ENCODE measurements around the gene RNF167. TPM values are rescaled to one million over a fixed set of nuclear protein-coding genes. Genes with fewer than 3 reads are reported as not detected.
A peak's percentile ranks its signal among the peaks of the same experiment; 100 is the strongest.

Gene RNF167
- total RNA-seq, 2 donors from 2014 or later: 23.1 to 37.6 TPM

GRCh38 chr17:4948931-4949320 is 8.9 kb downstream of the RNF167 start:
- Histone ChIP-seq H3K9me3 (no peaks in the 10 kb centered on the region), H3K27ac (peak overlapping the region; percentile 93 to 99 (median 96)), H3K27me3 (no peaks in the 10 kb centered on the region), H3K4me1 (peaks cover 34% of the 10 kb centered on the region), H3K4me3 (peak overlapping the region; percentile 34 to 61), H3K36me3 (replicated peaks in 1 of 2; ENCODE audit: insufficient read depth in 1 of 2, low read depth in 2 of 2) (no peaks in the 10 kb centered on the region)
- intact Hi-C loops (cut with DNase I): no loop called here
- ATAC-seq (peak; percentile 77), DNase-seq (peak; percentile 77 to 86 (median 80))
- TF ChIP-seq POLR2A (IDR thresholded peaks at IDR 0.05) (peak; percentile 6 to 35 (median 19)), CTCF (IDR thresholded peaks at IDR 0.05) (no peak)
- WGBS, 2 donors: 0 to 1% methylated on average over 15 to 40 of the region's 40 CpGs

- 0 to 1% methylated on average over 31 to 63 of the region's 75 CpGs for WGBS, 2 donors
- DNase-seq (peak; percentile 72 to 81 (median 78)), ATAC-seq (peak; percentile 28)
- Histone ChIP-seq H3K36me3 (replicated peaks in 1 of 2; ENCODE audit: insufficient read depth in 1 of 2, low read depth in 2 of 2) (no peaks in the 10 kb centered on the region), H3K9me3 (no peaks in the 10 kb centered on the region), H3K27ac (peak overlapping the region; percentile 93 to 99 (median 96)), H3K4me1 (peaks cover 34% of the 10 kb centered on the region), H3K27me3 (no peaks in the 10 kb centered on the region), H3K4me3 (peak overlapping the region; percentile 34 to 61)
- intact Hi-C loops (cut with DNase I): no loop called here
- TF ChIP-seq CTCF (IDR thresholded peaks at IDR 0.05): no peak
- peak in 1 of 3 donors; percentile 17 for TF ChIP-seq POLR2A (IDR thresholded peaks at IDR 0.05)
Measured at GRCh38 chr17:4949321-4950074, 9.4 kb downstream of the RNF167 start.

- ATAC-seq: peak; percentile 39
- H3K27ac ChIP-seq: peak overlapping the region; percentile 93 to 99 (median 96)
Measured at GRCh38 chr17:4950075-4950745, 10.1 kb downstream of the RNF167 start.

GRCh38 chr17:4950746-4951204 is 10.7 kb downstream of the RNF167 start, which contains the start of gene ENO3:
ENO3 (plus strand) TSS chr17:4951119; CDS start chr17:4951830, 711 bp downstream.
- intact Hi-C loops (cut with DNase I): no loop called here
- 51 to 65% methylated on average over 7 of the region's 7 CpGs for WGBS, 2 donors
- Histone ChIP-seq H3K9me3 (no peaks in the 10 kb centered on the region), H3K36me3 (replicated peaks in 1 of 2; ENCODE audit: insufficient read depth in 1 of 2, low read depth in 2 of 2) (no peaks in the 10 kb centered on the region), H3K27ac (peak within 1 kb of the TSS; percentile 93 to 99 (median 96)), H3K4me1 (peaks cover 22% of the 10 kb centered on the region), H3K27me3 (no peaks in the 10 kb centered on the region), H3K4me3 (peak within 1 kb of the TSS in 1 of 2 donors; percentile 61)
- DNase-seq: no peak
- TF ChIP-seq CTCF (IDR thresholded peaks at IDR 0.05) (no peak), POLR2A (IDR thresholded peaks at IDR 0.05) (no peak)
- ATAC-seq: no peak

More at GRCh38 chr17:4950075-4950745, 10.1 kb downstream of the RNF167 start:
- H3K36me3 ChIP-seq (replicated peaks in 1 of 2; ENCODE audit: insufficient read depth in 1 of 2, low read depth in 2 of 2): no peaks in the 10 kb centered on the region
- H3K27me3 ChIP-seq: no peaks in the 10 kb centered on the region
- H3K9me3 ChIP-seq: no peaks in the 10 kb centered on the region
- 21 to 23% methylated on average over 19 to 38 of the region's 52 CpGs for WGBS, 2 donors
- H3K4me3 ChIP-seq: peak overlapping the region in 1 of 2 donors; percentile 61
- peak; percentile 48 to 59 (median 56) for DNase-seq
- peaks cover 28% of the 10 kb centered on the region for H3K4me1 ChIP-seq
- TF ChIP-seq CTCF (IDR thresholded peaks at IDR 0.05) (no peak), POLR2A (IDR thresholded peaks at IDR 0.05) (peak in 1 of 3 donors; percentile 44)
- intact Hi-C loops (cut with DNase I): no loop called here
